HG03558 (cell line): ENCODE measurements around the gene PAN3.

Experiments
- ATAC-seq: cut with Tn5 transposase; IDR thresholded peaks from one replicate; pipeline ENCODE4 v1.9.1; 2021; ENCODE audit warnings: moderate number of reproducible peaks; ENCODE audit not compliant: unreplicated experiment; ENCODE audit errors: extremely low read depth

Gene PAN3

DNA sequence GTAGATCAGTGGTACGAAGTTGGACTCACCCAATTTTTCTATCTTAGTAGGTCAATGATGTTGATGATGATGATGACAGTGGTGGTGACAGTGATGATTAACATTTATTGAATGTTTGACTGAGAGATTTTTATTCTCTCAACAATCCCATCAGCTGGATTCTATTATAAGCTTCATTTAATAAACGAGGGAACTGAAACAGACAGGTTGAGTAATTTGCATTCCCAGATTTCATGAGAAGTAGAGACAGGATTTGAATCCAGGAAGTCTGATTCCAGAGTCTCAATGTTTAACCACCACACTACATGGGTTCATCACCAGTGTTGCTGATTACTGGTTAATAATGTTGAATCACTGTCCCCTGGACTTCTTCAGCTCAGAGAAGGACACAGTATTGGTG lies 187.7 kb downstream of the PAN3 start:
- ATAC-seq: no peak

DNA sequence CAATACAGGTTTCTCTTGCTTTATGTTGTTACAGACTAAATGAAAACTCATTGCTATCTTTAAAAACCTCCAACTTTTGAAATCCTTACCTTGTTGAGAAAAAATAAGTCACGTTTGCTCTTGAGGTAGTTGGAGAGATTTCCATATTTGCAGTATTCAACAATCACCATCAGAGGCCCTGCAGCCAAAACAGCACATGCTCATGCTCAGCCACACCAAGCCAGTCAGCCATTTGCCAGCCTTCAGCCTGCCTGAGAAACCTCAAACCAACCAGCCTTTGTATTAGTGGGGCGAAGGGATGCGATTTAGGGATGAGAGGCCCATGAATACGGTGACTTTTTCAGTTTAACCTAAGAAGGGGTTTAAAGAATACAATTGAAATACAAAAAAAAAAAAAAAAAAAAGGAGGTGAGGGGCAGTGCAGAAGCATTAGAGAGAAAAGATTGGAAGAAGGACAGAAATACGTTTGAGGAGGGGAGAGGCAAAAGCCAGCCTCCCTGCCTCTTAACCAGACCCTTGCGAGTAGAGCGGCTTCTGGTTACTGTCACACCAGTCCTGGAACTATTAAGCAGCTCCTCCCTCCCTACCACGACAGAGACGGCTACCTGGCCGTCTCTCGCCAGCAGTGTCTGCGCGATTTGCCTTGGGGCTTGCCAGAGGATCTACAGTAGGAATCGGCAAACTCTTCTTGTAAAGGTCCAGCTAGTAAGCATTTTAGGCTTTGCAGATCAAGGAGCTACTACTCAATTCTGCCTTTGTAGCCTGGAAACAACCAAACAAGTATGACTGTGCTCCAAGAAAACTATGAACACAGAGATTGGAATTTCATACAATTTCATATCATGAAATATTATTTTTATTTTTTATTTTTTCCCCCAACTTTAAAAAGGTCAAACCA lies 189.3 kb downstream of the PAN3 start:
- ATAC-seq: no peak

DNA sequence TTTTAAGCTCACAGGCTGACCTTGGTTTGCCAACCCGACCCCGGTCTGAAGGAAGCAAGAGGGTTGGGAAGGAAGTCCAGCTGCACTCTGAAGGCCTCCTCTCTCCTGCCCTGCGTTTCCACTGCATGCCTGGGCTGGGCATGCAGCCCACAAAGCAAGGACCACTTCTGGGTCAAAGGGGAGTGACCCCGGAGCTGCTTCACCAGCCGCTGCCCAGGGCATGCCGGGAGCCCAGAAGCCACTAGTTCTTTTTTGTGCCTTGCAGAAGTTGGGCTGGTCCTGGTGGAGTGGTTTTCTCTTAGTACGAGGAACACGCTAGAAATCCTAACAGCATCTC lies 189.9 kb downstream of the PAN3 start:
- ATAC-seq: no peak

DNA sequence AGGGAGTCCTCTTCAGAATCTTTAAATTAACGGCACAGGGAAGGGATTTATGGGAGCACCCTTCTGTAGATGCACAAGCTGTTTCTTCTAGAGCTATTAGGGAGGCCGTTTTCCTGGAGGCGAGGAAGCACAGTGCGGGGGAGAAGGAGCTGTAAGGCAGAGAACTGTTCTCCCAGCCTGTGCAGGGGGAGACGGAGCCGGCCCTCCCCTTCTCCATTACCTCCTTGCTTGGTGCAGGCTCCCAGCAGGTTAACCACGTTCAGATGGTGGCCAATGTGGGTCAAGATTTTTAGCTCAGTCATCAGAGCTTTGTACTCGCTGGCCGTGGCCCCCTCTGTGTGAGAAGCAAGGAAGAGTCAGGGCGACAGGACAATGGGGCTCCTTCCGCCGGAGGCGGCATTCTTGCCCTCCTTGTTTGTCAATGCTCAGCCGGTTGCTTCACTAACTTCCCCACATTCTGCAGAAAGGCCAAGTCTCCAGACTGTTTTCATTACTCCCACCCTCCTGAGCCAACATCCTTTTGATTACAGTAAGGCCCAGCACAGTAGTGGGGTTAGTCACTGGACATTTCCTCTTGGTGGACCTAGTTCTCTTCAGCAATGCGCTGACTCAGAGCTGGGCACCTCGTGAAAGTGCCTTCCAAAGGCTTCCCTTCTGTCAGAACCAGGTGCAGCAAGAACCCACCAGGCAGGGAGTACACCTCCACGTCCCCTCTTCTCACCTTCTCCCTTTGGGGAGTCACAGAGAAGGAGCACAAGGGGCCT lies 191.2 kb downstream of the PAN3 start:
- no peak for ATAC-seq

DNA sequence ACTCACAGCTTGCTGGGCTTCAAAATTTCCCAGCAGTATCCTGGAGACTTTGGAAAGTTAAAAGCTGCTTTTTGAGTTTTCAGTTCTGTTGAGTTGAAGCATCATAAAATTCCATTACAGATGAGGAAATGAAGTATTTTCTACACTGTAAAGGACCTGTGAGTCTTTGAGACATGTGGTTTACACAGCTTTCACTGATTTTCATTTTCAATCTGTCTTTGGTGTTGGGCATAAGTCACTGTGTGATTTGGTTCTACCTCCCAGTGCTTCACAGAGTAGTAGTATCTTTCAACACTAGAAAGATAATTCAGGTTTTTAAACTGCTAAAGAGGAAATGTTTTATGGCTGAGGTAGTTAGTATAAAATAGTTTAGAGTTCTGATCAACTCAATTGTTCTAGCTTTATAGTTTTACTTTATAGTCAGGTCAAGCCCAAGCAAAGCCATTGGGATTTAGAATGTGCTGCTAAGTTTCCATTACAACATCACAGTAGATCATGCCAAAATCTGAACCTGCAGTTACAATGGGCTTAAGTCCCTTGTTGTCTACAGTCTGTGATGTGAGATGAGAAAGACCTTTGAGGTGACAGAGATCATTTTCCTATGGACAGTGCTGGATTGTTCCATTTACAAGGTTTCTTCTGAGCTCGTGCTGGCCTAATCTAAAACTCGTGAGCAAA lies 195.0 kb downstream of the PAN3 start:
- no peak for ATAC-seq

DNA sequence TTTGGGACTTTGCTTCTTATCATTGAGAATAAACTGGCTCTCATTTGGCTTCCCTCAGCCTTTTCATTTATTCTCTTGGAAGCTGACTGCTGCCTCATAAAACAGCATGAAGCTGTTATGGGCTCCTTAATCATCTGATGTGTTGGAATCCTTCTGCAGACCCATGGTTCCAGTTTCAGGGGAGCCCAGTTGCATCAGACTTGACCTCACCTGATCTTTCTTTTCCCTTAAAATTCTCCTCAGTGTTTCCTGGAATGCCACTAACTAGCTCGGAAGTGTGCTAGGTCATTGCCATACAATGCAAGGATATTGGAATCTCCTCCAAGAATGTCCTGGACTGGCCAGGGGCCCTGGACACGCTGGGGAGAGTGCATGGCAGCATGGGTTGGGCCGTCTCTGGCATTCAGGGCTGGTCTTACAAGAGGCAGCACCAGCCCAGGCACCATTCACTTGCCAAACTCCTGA lies 197.9 kb downstream of the PAN3 start:
- ATAC-seq: no peak

DNA sequence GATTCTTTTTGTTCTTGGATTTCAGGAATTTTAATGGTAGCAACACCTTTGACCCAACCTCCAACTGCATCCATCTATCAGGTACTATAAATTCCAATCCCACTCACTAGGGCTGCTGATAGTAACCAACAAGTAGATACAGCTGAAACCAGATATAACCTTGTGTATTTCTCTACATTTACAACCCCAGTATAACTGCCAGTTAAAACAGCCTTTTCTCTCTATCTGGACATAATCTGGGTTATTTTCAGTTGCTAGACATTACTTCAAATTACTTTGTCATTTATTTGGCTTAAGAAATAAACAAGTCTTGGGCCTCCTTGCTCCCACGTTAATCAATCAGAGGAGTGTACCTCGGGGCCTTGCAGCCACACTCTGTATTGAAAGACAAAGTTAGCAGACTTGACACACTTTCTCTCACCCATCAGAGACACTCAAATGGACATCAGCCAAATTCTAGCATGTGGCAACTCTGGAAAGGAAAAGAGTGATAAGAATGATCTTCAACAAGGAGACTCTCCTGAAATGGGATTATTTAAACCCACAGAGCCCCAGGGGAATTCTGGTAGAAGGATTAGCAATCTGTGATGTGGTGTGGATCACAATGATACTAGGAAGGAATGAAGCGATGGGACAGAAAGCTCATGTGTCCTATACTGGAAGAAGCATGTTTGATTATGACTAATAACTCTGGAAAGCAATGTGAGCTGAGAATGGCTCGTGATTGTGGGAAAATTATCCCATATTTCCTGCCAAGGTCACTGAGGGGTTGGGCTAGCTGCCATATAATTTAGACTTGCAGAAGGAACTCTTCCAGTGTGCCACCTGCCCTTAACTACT lies 199.0 kb downstream of the PAN3 start:
- no peak for ATAC-seq

DNA sequence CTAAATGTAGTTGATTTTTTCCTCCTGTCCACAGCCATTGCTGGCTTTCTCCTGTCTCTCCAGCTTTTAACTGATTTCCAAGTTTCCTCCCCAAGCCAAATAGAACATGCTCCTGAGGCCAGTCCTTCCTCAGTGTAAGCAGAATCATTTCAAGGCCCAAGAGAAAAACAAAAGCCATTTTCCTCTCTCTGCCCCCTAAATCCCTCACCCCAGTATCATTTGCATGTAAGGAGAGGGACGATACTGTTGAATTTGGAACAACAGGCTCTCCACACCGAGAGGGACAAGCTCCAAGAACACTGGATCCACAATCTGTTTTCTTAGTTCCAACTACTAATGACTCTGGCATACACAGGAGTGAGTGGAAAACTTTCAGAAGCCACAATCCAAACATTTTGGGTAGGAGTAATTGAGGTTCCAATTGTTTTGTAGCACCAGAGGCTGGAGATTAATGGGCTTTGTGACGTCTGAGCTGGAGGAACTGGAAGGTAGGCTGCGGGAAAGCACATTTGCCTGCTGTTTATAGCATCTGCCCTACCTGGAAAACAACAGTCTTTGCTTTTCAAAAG lies 199.7 kb downstream of the PAN3 start:
- no peak for ATAC-seq

DNA sequence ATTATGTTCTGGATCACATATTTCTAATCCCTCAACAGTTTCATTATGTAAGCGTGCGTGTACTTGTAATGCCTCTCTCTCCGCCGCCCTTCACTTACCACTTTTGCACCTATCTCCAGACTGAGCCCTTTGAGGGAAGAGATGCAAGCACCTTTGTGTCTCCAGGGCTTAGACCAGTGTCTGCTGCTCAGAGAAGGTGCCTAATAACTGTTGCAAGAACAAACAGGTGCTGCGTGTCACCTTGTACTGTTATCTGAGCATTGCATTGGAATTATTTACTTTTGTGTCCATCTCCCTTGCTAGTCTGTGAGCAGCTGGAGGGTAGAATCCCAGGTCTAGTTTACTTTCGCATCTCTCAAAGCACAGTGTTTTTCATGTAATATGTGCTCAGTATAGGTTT lies 200.4 kb downstream of the PAN3 start:
- ATAC-seq: no peak

DNA sequence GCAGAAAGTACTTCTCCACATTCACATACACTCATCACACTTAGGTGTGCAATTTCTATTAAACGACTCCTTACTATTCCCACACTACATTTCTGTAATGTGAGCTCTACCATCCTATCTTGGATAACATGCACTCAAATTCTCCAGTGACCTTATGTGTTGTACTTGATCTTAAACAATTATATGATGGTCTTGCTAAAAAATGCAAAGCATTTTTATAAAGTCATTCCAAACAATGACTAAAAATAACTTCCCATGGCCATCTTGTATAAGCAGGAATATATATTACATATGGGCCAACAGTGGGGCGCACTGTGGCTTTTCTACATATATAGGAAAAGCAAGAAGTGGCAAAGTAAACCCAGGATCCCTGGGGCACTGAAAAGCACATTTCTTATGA lies 201.1 kb downstream of the PAN3 start:
- no peak for ATAC-seq

DNA sequence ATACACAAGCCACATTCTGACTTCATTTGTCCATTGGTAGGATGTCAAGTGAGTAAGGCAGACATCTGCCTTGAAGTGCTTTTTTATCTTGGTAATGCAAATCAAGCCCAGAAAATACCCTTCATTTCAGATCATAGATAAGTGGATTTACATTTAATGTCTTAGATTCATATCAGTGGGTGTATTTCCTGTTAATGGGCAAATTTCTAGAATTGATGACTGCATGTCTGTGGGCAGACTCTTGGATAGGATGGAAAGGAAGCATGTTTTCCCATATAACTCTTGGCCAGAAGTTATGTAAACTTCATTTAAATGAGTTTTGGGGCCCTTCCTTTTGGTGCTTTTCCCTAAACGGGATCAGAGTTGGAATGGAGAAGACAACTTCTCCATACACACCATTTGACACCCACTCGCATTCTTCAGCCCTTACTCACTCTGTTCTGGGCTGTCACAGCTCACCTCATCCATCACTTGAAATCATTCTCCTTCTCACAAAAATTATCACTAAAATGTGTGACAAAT lies 202.0 kb downstream of the PAN3 start:
- ATAC-seq: no peak

DNA sequence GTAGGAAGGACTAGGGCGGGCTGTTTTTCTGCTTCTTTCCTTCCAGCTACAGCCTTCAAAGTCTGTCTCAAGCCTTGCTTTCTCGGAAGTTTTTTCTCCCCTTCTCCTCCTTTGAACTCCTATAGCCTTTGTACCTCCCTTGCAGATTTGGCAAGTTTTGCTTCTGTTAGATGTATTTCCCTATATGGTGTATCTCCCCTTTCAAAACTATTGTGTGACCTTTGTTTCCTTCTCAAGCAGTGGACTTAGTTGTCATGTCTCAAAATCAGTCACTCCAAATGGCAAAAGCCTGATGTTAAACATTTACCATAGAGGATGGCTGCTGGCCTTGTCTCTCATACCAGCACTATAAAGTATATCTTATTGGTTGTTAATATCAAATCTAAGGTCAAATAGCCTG lies 203.9 kb downstream of the PAN3 start:
- ATAC-seq: no peak

DNA sequence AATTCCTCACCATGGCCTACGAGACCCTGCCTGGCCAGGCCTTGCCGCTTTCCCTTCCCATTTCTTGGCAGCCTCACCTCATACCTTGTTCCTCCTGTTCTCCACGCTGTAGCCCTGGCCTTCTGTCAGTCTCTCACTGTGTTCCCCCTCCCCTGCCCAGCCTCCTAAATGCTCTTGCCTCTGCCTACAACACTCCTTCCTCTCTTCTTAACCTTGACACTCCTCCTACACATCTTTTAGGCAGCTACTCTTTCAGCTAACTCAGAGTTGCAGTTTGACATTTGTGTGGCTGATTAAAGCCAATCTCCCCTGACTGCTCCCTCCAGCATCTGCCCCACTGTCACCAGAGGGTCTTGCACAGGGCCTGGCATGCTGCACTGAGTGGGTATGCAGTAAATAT lies 205.8 kb downstream of the PAN3 start:
- ATAC-seq: no peak
